Endothelial cell of umbilical vein (primary cell): ENCODE results near the gene CDC42SE2. TPM values are rescaled to one million over a fixed set of nuclear protein-coding genes. Genes with fewer than 3 reads are reported as not detected.

Source experiments
- BruUV-seq: library from RNA; stranded (reverse); fragments of 400-500 nt; replicated peaks from 2 replicates; lab custom pipeline; 2021; lab: Mats Ljungman, UMichigan
- CTCF ChIA-PET: fragments of 300-600, 350-600 bp; sonication (Branson Sonifier 250); formaldehyde crosslinking; loops from one replicate; lab custom pipeline; 2021; ENCODE audit warnings: antibody characterized with exemption, inconsistent platforms; lab: Charles Lee
- POLR2A ChIA-PET: fragments of 300-600, 350-600 bp; sonication (Branson Sonifier 250); formaldehyde crosslinking; loops from one replicate; lab custom pipeline; 2021; ENCODE audit warnings: antibody characterized with exemption, inconsistent platforms; lab: Charles Lee
- DNase-seq: peaks from one replicate; pipeline ENCODE4 v3.0.0-alpha.2; 2011; ENCODE audit warnings: low read depth, low spot score
- FAIRE-seq: peaks from 2 replicates; lab custom pipeline; 2011; peaks lifted over from hg19 to GRCh38; lab: Jason Lieb, UNC
- H2AFZ ChIP-seq: 2 replicates; pipeline ENCODE4 v1.6.0; 2012; ENCODE audit warnings: low read depth, low read length, control low read depth, inconsistent platforms
- H3K27ac ChIP-seq: 2 replicates; pipeline ENCODE4 v1.5.1; 2011; ENCODE audit warnings: low read depth, mild to moderate bottlenecking, control low read depth, low read length, moderate library complexity; ENCODE audit not compliant: insufficient read depth
- H3K27me3 ChIP-seq, 2 experiments: 2 replicates each; pipeline versions ENCODE4 v1.6.0 to v1.6.1; 2011; ENCODE audit warnings: low read length in 2 of 2, mixed read lengths in 1 of 2; ENCODE audit not compliant: control insufficient read depth in 2 of 2, insufficient read depth in 2 of 2
- H3K36me3 ChIP-seq, 2 experiments: 2 replicates in 1 of 2; 3 replicates in 1 of 2; pipeline ENCODE4 v1.5.1; 2011; ENCODE audit warnings: low read length in 2 of 2, mild to moderate bottlenecking in 1 of 2, moderate library complexity in 1 of 2; ENCODE audit not compliant: control insufficient read depth in 2 of 2, insufficient read depth in 2 of 2; ENCODE audit errors: extremely low read depth in 1 of 2
- H3K4me1 ChIP-seq: 3 replicates; pipeline ENCODE4 v1.5.1; 2011; ENCODE audit warnings: mild to moderate bottlenecking, low read length; ENCODE audit not compliant: control insufficient read depth, insufficient read depth; ENCODE audit errors: extremely low read depth
- H3K4me2 ChIP-seq: 2 replicates; pipeline ENCODE4 v1.6.1; 2011; ENCODE audit warnings: low read length, control low read depth, mixed read lengths; ENCODE audit not compliant: insufficient read depth
- H3K4me3 ChIP-seq, 3 experiments: fragments of 200-600 bp in 1 of 3; sonication (generic), shearing (Covaris generic) in 1 of 3; replicated peaks in 1 of 3; 2 replicates each; pipeline ENCODE4 v1.5.1; 2011 to 2016; ENCODE audit warnings: control low read depth in 3 of 3, low read length in 3 of 3, mild to moderate bottlenecking in 2 of 3, inconsistent platforms in 1 of 3, low read depth in 1 of 3, moderate library complexity in 1 of 3; ENCODE audit not compliant: insufficient read depth in 1 of 3
- H3K79me2 ChIP-seq: 2 replicates; pipeline ENCODE4 v1.6.0; 2012; ENCODE audit warnings: low read length, inconsistent platforms; ENCODE audit not compliant: control insufficient read depth, insufficient read depth
- H3K9ac ChIP-seq: replicated peaks from 2 replicates; pipeline ENCODE3; 2011; ENCODE audit warnings: low read length, control low read depth; ENCODE audit not compliant: insufficient read depth; ENCODE audit errors: extremely low read depth
- H3K9me1 ChIP-seq: replicated peaks from 3 replicates; pipeline ENCODE4 v1.6.0; 2011; ENCODE audit warnings: mild to moderate bottlenecking, low read length; ENCODE audit not compliant: control insufficient read depth, insufficient read depth; ENCODE audit errors: extremely low read depth
- H3K9me3 ChIP-seq: replicated peaks from 2 replicates; pipeline ENCODE4 v1.5.1; 2012; ENCODE audit warnings: low read length, inconsistent platforms; ENCODE audit not compliant: control insufficient read depth, insufficient read depth
- H4K20me1 ChIP-seq: replicated peaks from 2 replicates; pipeline ENCODE3; 2011; ENCODE audit warnings: mild to moderate bottlenecking, low read length; ENCODE audit not compliant: control insufficient read depth, insufficient read depth; ENCODE audit errors: extremely low read depth
- EZH2 ChIP-seq: IDR thresholded peaks from 2 replicates; pipeline ENCODE4 v1.6.1; 2012; ENCODE audit warnings: borderline replicate concordance, low read depth, mild to moderate bottlenecking, moderate library complexity, low read length, inconsistent platforms; ENCODE audit not compliant: severe bottlenecking
- FOS ChIP-seq: IDR thresholded peaks from 2 replicates; pipeline ENCODE4 v1.6.1; 2011; ENCODE audit warnings: mild to moderate bottlenecking, low read length, moderate library complexity, borderline replicate concordance; ENCODE audit not compliant: insufficient read depth
- GATA2 ChIP-seq: IDR thresholded peaks from 2 replicates; pipeline ENCODE4 v1.7.0; 2011; ENCODE audit warnings: low read depth, mild to moderate bottlenecking, moderate library complexity, mixed read lengths, low read length; ENCODE audit not compliant: insufficient read length, insufficient read depth
- JUN ChIP-seq: IDR thresholded peaks from 2 replicates; pipeline ENCODE4 v1.6.1; 2011; ENCODE audit warnings: borderline replicate concordance, low read depth; ENCODE audit not compliant: insufficient read length, insufficient read depth
- MYC ChIP-seq: IDR thresholded peaks from one replicate; pipeline ENCODE4 v1.6.1; 2011; ENCODE audit warnings: mild to moderate bottlenecking, low read depth, low read length
- POLR2A ChIP-seq: IDR thresholded peaks from 2 replicates; pipeline ENCODE4 v1.6.1; 2012; ENCODE audit warnings: low read depth, mild to moderate bottlenecking, control low read depth, low read length
- POLR2AphosphoS5 ChIP-seq: IDR thresholded peaks from 2 replicates; pipeline ENCODE4 v1.6.1; 2012; ENCODE audit warnings: low read depth, mild to moderate bottlenecking, control low read depth, low read length, moderate library complexity; ENCODE audit not compliant: insufficient read depth
- dilution Hi-C: fragments of 300-500 bp; cut with MboI; formaldehyde crosslinking; loops from one replicate; pipeline ENCODE4 v1.15.0; 2019; ENCODE audit warnings: low sequenced_read_pairs; ENCODE audit not compliant: extremely low pct_ligation_motif_present
- intact Hi-C: fragments of 100-400 bp; cut with micrococcal nuclease; formaldehyde crosslinking; loops from one replicate; pipeline ENCODE4 v1.10.0; 2022
- polyA plus RNA-seq, 4 experiments: library from polyadenylated mRNA; depleted of rRNA in 3 of 4; stranded (reverse) in 3 of 4; unstranded in 1 of 4; fragments of >200 nt; gene quantifications; 2 replicates each; pipeline versions ENCODE4 v1.2.1 to v1.2.3, GENCODE V29; 2011 to 2012; ENCODE audit warnings: missing spikeins in 1 of 4
- total RNA-seq: library from RNA; stranded (reverse); gene quantifications from 2 replicates; pipeline ENCODE4 v1.2.3, GENCODE V29; 2021
- TF ChIP-seq, protein P1 (sequence below): IDR thresholded peaks from 2 replicates; pipeline ENCODE4 v1.6.1; 2011; ENCODE audit not compliant: insufficient read depth, insufficient read length
- TF ChIP-seq, protein P2 (sequence below), 2 donors: IDR thresholded peaks; 1 replicate in 1 of 2; 2 replicates in 1 of 2; pipeline ENCODE4 v1.5.1; 2011; ENCODE audit warnings: low read length in 2 of 2, mild to moderate bottlenecking in 2 of 2, moderate library complexity in 2 of 2, control low read depth in 1 of 2, inconsistent platforms in 1 of 2, low read depth in 1 of 2; ENCODE audit not compliant: insufficient read depth in 1 of 2; ENCODE audit errors: extremely low read depth in 1 of 2

The CDC42SE2 gene
- total and polyA plus RNA-seq, 2 donors (not counting 3 experiments of a cell fraction or from before 2014, with no cell fraction given): 14.7 to 21.9 TPM

DNA sequence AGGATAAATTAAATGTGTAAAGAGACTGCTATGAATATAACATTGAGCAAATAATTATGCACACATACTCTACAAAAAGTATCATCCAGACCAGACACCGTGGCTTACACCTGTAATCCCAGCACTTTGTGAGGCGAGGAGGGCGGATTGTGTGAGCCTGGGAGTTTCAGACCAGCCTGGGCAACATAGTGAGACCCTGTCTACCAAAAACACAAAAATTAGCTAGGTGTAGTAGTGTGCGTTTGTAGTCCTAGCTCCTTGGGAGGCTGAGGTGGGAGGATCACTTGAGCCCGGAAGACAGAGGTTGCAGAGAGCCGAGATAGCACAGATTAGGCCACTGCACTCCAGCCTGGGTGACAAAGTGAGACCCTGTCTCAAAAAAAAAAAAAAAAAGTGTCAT is 2.4 kb upstream of the CDC42SE2 start:
- POLR2A ChIA-PET: no interaction called here
- no peak for TF ChIP-seq JUN
- H4K20me1 ChIP-seq: no peaks in the 10 kb centered on the region
- dilution Hi-C loops: no loop called here
- FAIRE-seq: no peak
- H3K4me3 ChIP-seq: no peak overlapping the region
- intact Hi-C loops: no loop called here
- H3K27ac ChIP-seq: no peak overlapping the region
- no peaks in the 10 kb centered on the region for H3K36me3 ChIP-seq
- H3K9me1 ChIP-seq: no peaks in the 10 kb centered on the region
- H3K79me2 ChIP-seq: peaks cover 20% of the 10 kb centered on the region
- H3K4me2 ChIP-seq: no peak overlapping the region
- no peaks in the 10 kb centered on the region for H3K27me3 ChIP-seq
- DNase-seq: no peak
- CTCF ChIA-PET: interaction anchor here (0.7 kb wide), 1 partner anchor 16 kb away, joined by 4 read pairs; no protein-coding TSS in a partner anchor
- H2AFZ ChIP-seq: no peak overlapping the region
- peaks cover 36% of the 10 kb centered on the region for H3K4me1 ChIP-seq
- no peak overlapping the region for H3K9ac ChIP-seq
- no peaks in the 10 kb centered on the region for H3K9me3 ChIP-seq
- BruUV-seq: no TSS peak

DNA sequence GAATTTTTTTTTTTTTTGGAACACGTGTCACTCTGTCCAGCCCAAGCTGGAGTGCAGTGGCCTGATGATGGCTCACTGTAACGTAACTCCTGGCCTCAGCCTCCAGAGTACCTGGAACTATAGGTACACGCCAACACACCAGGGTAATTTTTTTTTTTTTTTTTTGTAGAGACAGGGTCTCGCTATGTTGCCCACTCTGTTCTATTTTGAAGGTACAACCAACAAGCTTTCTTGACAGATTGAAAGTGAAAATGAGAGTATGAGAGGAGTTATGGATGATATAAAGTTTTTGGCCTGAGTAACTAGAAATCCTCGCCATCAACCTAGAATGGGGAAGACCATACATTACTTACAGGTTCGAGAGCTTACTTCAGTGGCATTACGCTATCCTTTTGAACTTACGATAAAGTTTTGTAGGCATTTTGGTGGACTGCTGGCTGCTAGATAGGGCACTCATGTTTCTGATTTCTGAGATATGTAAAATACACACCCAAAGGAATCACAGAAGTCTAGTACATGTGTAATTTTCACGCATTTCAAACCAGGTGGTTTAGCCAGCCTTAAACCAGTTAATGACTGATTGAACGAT is 806 bp upstream of the CDC42SE2 start:
- Histone ChIP-seq H3K4me2 (peak overlapping the region; percentile 100), H3K27ac (peak overlapping the region; percentile 47), H3K9me3 (no peaks in the 10 kb centered on the region), H4K20me1 (no peaks in the 10 kb centered on the region), H3K4me3 (peak overlapping the region; percentile 71 to 91 (median 90)), H3K9me1 (no peaks in the 10 kb centered on the region), H3K36me3 (no peaks in the 10 kb centered on the region), H3K4me1 (peaks cover 33% of the 10 kb centered on the region), H3K79me2 (peaks cover 31% of the 10 kb centered on the region), H3K27me3 (no peaks in the 10 kb centered on the region), H3K9ac (peak overlapping the region; percentile 83), H2AFZ (peak overlapping the region; percentile 97)
- CTCF ChIA-PET: interaction anchor here (1.1 to 3.1 kb wide), 3 partner anchors 13 to 119 kb away, joined by 3 to 20 read pairs (median 3); no protein-coding TSS in a partner anchor
- DNase-seq (peak; percentile 49), FAIRE-seq (no peak)
- BruUV-seq: TSS peak; percentile 77
- intact Hi-C loops (loop anchor here (1.0 kb wide), 1 partner anchor 93 kb away; the partner anchor contains the start of gene LYRM7), dilution Hi-C loops (no loop called here)
- TF ChIP-seq JUN (no peak), POLR2A (no peak), MYC (no peak), GATA2 (no peak), EZH2 (no peak), POLR2AphosphoS5 (no peak), FOS (no peak)
- TF ChIP-seq, protein P1, sequence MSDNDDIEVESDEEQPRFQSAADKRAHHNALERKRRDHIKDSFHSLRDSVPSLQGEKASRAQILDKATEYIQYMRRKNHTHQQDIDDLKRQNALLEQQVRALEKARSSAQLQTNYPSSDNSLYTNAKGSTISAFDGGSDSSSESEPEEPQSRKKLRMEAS: no peak
- TF ChIP-seq, protein P2, sequence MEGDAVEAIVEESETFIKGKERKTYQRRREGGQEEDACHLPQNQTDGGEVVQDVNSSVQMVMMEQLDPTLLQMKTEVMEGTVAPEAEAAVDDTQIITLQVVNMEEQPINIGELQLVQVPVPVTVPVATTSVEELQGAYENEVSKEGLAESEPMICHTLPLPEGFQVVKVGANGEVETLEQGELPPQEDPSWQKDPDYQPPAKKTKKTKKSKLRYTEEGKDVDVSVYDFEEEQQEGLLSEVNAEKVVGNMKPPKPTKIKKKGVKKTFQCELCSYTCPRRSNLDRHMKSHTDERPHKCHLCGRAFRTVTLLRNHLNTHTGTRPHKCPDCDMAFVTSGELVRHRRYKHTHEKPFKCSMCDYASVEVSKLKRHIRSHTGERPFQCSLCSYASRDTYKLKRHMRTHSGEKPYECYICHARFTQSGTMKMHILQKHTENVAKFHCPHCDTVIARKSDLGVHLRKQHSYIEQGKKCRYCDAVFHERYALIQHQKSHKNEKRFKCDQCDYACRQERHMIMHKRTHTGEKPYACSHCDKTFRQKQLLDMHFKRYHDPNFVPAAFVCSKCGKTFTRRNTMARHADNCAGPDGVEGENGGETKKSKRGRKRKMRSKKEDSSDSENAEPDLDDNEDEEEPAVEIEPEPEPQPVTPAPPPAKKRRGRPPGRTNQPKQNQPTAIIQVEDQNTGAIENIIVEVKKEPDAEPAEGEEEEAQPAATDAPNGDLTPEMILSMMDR (IDR thresholded peaks at IDR 0.05; ENCODE audit: extremely low read depth in 1 of 2, insufficient read depth in 1 of 2, low read depth in 1 of 2, low read length in 2 of 2): no peak
- POLR2A ChIA-PET: interaction anchor here (0.6 kb wide), 1 partner anchor 10 kb away, joined by 3 read pairs; no protein-coding TSS in a partner anchor
